GM19438 (cell line): ENCODE data around the gene KPNB1.

ENCODE experiments used
- ATAC-seq: cut with Tn5 transposase; IDR thresholded peaks from one replicate; pipeline ENCODE4 v1.9.1; 2021; ENCODE audit warnings: low read depth; ENCODE audit not compliant: unreplicated experiment

Gene KPNB1

DNA sequence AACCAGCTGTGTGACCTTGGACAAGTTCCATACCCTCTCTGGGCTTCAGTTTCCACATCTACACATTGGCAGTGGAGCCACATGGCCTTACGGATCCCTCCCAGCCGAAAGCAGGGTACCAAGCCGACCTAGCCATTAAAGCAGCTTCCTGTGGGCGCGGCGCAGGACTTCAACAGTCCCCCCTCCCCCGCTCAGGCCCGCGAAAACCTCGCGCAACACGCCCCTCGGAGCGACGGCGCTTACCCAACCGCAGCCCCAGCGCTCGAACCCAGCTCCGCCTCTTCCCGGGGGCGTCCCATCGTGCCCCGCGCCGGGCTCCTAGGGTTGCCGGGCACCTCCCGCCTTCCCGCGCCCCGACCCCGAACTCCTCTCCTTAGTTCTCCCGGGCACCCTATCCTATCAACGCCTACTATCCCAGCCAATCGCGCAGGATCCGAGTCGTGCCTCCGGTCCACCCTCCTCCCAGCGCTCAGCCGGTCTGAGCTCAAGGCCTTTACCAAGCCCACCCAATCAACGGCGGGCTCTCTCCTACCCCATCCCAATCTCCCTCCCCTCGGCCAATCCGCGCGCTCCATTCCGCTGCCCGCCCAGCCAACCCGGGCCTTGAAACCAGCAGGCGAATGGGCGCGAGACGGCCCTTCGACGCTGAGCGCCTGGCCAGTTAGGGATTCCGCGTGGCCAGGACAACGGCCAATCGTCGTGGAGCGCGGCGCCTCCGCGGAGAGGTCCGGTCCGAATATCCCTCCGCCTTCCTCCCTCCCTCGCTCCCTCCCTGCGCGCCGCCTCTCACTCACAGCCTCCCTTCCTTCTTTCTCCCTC lies at the start of gene KPNB1:
Gene KPNB1, plus strand, starts transcription at position 767 of the 819 bp plus-strand sequence. CDS start 326 bp downstream, outside the sequence.
- peak; percentile 76 for ATAC-seq

DNA sequence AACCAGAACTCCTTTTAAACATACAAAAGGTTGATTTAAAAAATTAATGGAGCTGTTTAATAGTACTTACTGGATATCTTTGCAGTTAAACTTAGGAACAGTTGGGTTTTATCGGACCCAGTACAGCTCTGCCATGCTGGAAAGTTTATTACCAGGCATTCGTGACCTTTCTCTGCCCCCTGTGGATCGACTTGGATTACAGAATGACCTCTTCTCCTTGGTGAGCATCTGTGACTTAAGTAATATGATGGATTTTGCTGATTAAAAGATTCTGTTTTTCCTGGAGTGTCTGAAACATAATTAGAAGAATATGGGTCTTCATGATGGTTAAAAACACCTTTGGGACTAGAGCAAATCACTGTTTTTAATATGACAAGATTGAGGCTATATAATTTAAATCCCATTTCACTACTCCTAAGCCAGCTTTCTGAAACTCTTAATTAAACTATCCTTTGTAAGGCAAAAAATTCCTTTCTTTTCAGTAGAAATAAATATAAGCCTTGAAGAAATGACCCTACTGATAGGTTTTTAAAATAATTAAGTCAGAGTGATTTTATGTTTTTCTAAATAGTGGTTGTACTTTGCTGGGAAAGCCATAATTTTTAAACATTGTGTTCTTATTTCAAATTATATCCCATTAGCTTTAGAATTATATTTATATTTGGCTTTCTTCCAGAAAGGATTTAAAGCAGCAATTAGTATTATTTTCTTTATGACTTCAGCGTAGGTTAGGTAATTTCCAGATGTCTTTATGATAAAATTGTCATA lies 45.7 kb upstream of the KPNB1 start:
- no peak for ATAC-seq

GRCh38 chr17:47604598-47604927 lies 45.2 kb upstream of the KPNB1 start:
- no peak for ATAC-seq

GRCh38 chr17:47605011-47605410 lies 44.7 kb upstream of the KPNB1 start:
- ATAC-seq = no peak

DNA sequence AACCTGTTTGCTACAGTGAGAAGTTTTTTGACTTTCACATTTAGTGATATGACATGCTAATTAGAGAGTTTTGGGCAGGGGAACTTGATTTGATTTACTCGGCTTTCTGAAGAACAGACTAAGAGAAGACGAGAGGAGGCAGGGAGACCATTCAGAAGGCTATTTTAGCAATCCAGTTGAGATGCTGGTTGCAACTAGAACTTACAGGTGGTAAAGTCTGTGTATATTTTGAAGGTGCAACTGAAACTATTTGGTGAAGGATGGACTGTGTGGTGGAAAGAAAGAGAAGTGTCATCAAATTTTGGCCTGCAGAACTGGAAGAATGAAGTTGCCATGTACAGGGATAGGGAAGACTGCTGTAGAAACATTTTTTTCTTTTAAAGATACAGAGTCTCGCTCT lies 42.2 kb upstream of the KPNB1 start:
- no peak for ATAC-seq

- no peak for ATAC-seq
These were observed 38.1 kb upstream of the KPNB1 start for GRCh38 chr17:47611372-47612350.

DNA sequence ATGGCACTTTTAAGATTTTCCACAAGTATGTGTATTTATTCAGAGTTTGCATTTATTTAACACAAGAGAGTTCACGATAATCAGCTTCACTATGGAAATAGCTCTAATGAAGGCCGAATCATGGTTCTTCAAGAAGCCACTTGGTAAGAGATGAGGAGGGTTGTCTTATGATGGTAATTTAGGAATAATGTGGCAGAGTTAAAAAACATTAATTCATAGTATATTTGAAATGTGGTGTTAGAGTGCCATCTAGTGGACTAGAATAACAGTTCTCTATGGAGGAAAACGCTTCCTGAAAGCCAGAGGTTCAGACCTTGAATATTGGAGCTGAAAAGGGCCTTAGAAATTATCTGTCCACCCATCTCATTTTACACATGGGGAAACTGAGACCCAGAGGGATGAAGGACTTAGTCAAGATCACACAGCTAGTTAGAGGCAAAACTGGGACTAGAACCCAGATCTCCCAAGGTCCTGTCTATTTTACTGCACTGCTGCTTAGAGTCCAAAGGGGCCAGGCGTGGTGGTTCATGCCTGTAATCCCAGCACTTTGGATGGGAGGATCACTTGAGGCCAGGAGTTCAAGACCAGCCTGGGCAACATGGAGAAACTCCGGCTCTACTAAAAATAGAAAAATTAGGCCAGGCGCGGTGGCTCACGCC lies 33.8 kb upstream of the KPNB1 start:
- no peak for ATAC-seq

GRCh38 chr17:47618410-47618809 lies 31.3 kb upstream of the KPNB1 start:
- no peak for ATAC-seq

DNA sequence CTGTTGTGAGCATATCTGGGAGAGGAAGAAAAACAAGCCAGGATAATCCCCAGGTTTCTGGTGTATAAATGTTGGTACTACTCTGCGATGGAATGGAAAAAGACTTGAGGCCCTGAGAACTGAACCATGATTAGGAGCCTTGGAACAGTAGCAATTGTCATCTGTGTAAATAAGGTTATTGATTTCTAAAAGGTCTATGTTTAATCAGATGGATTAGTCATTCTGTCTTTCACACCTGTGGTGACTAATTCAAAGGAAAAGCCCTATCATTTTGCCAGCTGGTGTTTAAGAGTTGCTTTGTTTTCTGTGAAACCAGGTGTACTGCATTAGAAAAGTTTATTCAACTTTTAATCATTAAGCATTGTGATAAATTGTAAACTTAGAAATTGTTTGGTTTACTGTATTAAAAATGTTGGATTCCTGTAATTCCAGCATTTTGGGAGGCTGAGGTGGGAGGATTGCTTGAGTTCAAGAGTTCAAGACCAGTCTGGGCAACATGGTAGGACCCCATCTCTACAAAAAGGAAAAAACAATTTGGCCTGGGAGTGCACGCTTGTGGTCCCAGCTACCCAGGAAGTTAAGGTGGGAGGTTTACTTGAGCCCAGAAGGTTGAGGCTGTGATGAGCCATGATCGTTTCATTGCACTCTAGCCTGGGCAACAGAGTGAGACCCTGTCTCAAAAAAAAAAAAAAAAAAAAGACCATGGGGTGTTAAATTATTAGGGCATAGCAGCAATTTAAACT lies 29.0 kb upstream of the KPNB1 start:
- no peak for ATAC-seq

DNA sequence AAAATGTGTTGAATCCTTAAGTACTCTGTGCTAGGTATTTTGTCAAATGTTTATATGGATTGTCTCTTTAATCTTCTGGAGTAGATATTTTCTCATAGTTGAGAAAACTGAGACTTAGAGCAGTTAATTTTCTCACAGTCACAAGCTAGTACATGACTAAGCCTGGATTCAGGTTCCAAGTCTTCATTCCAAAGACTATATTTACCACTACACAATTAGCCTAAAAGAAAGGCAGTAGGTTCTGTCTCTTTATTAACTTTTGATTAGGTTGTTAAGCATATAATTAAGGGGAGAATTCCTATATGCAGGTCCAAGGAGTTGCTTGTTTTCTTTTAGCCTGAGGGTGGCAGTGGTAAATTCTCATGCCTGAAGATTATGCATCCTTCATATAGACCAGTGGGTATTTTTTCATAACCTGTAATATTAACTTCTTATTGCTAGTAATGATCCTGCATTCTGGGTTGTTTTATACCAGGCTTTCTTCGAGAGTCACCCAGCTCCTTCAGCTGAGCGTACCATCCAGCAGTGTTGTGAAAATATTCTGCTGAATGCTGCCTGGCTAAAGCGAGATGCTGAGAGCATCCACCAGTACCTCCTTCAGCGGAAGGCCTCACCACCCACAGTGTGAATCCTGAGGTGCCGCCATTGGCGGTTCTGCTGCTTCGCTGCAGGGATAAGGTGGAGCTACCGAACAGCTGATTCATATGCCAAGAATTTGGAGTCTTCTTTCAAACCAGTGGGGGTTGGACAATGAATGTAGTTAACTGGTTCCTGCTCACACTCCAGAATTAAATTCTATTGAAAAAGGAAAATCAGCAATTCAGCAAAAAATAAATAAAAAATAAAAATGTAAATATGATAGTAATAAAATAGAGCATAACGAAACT lies 28.2 kb upstream of the KPNB1 start:
- ATAC-seq = no peak

GRCh38 chr17:47622180-47622549 lies 27.6 kb upstream of the KPNB1 start:
- ATAC-seq = no peak

DNA sequence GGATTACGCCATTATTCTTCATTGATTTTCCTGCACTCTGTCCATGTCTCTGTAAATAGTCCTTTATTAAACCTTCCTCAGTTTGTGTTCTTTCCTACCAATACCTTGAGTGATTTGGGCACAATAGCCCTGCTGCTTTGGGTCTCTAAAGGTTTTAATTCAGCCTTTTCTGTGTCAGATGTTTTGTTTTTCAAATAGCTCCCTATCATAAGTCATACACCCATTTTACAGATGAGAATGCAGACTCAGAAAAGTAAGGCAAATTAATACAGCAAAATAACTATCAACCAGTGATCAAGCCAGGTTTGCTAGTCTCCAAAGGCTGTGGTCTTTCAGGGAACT lies 25.0 kb upstream of the KPNB1 start:
- ATAC-seq = no peak

- no peak for ATAC-seq
These were observed 21.6 kb upstream of the KPNB1 start for GRCh38 chr17:47628014-47628566.

- ATAC-seq = no peak
These were observed 19.9 kb upstream of the KPNB1 start for GRCh38 chr17:47629826-47630225.

DNA sequence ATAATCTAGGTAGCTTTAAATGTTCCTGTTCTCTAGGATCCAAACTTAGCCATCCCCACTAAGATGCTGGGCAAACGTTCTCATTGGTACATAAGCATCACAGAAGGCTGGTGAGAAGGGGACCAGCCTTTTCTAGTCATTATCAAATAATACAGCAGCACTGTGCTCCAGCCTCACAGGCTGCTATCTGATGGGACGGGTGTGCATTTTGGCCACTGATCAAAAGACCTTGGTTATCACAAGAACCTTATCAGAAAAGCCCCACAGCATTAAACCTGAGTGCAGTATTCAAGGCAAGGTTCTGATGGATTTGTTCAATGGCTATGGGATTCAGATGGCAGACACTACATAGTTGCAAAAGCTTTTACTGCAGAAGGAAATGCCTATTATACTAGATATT lies 19.1 kb upstream of the KPNB1 start:
- no peak for ATAC-seq

DNA sequence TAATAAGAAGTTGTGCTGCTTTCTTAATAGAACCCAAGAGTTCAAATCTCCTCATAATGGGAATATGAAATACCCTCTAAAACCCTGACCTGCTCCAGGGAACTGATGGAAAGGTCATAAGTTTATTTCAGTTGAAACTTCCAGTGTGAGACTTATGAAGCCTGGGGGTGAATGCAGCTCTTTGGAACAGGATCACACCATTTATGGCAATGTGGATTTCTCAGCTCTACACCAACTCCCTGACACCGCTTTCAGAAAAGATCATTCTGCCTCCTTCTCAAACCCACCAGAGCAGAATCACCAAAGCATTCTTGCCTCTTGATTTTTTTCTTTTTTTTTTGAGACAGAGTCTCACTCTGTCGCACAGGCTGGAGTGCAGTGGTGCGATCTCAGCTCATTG lies 16.7 kb upstream of the KPNB1 start:
- no peak for ATAC-seq

GRCh38 chr17:47633996-47634395 lies 15.7 kb upstream of the KPNB1 start:
- no peak for ATAC-seq

GRCh38 chr17:47634870-47635269 lies 14.8 kb upstream of the KPNB1 start:
- ATAC-seq = no peak

DNA sequence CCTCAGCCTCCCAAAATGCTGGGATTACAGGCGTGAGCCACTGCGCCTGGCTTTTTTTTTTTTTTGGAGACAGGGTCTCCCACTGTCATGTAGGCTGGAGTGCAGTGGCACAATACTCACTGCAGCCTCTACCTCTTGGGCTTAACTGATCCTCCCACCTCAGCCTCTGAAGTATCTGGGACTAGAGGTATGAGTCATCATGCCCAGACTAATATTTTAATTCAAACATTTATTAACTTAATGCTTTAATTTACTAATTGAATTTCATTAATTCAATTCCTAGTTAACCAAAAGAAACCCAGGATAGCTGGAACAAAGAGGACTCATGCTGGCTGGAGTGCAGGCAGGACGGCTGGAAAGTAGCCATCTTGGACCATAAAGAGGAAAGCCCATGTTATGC lies 14.0 kb upstream of the KPNB1 start:
- no peak for ATAC-seq
